ENCODE results near the gene ANTXRL.
"Not testable (repeated sequence)": the region's sequence is repeated elsewhere in the genome, so short reads cannot be mapped to it uniquely, and the experiment has no call there.

Gene ANTXRL

DNA sequence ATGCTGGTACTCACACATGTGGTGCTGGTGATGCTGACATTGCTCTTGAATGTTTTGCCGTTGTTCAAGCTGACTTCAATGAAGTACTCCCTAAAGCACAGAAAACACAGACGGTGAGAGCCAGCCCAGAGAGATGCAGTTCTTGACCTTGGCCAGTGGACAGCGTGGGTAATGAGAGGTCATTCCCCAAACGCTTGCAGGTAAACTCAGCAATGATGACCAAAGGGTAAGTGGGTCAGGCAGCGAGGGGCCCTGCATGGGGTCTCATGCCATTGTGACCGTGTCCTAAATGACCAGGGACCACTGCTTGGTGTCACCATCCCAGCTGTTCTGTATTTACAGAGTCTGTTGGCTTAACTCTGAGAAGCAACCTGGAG, 32.8 kb upstream of the ANTXRL start:
- DNase-seq, result no peak

GRCh38 chr10:46254467-46254866, 32.3 kb upstream of the ANTXRL start:
- DNase-seq, result no peak

DNA sequence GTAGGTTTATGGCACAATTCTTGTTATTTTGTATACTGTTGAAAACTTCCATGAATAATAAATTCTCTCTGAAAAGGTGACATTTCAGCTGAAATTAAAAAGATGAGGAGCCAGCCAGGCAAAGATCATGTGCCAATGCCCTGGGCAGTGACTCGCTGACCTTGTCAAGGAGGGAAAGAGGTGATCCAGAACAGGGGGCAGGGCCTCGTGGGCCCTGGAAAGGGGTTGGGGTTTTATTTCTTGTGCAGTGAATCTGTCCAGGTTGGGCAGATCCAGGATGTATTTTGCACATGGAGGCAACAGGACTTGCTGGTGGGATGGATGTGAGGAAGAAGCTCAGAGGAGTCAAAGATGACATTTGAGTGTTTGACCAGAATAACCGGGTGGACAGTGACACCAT, 31.6 kb upstream of the ANTXRL start:
- not testable (repeated sequence) for DNase-seq

- peak in 29 of 58 donors; percentile 7 to 64 (median 20) for DNase-seq
These were observed 30.7 kb upstream of the ANTXRL start for GRCh38 chr10:46255801-46256747.

DNA sequence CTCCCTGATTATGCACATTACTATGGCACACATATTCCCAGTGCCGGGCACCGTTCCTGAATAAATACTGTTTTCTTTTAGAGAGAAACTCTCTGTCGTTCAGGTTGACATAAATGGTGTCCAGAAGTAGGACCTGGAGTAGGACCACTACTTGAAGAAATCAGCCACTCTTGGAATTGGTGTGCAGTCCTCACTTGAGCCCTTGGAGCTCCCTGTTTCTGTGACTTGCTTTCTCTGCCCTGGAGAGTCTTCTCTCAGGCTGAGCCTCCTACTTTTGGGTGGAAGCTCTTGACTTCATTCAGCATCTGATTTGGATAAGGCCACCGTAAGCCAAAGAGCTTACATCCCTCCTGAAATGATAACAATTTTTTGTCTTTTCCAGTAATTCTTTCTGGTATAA, 29.7 kb upstream of the ANTXRL start:
- no peak for DNase-seq

GRCh38 chr10:46262906-46263560, 23.8 kb upstream of the ANTXRL start:
- DNase-seq, result not testable (repeated sequence)

- DNase-seq, result no peak
These were observed 22.9 kb upstream of the ANTXRL start for GRCh38 chr10:46263831-46264268.

DNA sequence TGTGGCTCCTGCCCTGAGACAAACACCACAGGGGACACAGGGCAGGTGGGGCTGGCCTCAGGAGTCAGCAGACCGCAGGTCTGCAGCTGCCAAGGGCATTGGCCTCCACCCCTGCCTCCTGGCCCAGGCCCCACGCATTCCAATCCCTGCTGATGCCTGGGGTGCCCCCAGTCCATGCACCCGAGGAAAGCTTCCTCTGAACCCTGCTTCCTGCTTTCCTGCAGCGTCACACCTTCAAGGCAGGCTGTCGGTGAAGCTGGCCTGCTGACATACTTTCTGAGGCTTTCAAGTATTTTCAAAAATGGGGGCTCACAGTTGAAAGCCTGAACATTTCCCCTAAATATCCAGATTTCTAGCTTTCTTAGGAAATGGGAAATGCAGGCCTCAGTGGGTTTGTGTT, 22.5 kb upstream of the ANTXRL start:
- no peak for DNase-seq

- DNase-seq, result no peak
These were observed 21.9 kb upstream of the ANTXRL start for GRCh38 chr10:46264737-46265368.

DNA sequence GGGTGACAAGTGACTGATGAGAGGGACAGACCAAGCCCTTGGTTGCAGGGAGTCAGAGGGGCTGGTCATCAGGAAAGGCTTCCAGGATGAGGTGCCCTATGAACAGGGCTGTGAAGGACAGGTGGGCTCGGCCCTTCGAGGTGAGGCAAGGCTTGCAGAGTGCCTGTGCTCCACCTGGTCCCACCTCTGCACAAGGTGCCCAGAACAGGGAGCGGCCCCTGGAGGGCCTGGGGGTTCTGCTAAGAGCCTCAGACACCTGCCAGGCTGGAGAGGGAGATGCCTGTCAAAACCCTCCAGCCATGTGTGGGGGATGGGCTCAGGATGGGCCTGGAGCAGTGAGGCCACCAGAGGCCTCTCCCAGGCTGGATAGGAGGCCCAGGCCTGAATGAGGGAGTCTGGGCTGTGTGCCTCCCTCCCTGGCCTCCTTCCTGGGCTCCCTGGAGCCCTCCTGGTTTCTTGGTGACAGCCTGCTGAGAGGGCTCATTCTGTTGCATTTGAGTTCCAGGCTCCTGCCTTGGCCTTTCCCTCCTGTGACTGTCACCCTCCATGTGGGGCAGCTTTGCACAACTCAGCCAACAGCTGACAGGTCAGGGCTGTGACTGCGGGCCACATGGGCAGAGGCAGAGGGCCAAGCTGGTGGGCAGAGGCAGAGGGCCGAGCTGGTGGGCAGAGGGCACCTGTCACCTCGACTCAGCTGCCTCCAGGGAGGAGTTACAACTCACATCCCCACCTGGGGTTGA, 21.1 kb upstream of the ANTXRL start:
- DNase-seq, result not testable (repeated sequence)

DNA sequence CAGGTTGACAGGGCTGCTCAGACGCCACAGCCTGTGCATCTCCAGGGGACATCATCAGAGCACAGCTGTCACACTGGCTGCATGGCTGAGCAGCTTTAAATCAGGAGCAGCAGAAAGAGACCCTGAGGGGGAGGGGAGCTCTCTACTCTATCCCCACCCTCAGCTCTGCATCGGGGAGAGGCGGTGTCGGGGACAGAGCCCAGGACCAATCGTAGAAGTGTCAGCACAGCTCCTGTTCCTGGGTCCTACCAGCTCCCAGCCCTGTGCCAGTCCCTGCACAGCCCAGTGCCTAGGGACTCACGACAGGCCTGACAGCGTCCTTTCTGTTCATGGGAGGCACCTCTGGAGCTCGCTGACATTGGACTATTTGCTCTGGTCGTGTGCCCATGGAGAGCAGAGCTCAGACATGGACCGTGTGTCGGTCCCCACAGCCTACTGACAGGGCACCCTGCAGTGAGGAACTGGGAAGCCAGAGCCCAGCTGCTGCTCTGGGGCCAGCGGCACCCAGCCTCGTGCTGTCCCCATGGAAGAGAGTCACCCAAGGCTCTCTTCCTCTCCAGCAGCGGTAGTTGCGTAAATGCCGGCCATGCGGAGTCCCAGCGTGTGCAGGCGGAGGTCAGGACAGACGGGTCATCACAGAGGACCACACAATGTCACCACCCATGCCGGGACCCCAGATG, 20.4 kb upstream of the ANTXRL start:
- no peak for DNase-seq

DNA sequence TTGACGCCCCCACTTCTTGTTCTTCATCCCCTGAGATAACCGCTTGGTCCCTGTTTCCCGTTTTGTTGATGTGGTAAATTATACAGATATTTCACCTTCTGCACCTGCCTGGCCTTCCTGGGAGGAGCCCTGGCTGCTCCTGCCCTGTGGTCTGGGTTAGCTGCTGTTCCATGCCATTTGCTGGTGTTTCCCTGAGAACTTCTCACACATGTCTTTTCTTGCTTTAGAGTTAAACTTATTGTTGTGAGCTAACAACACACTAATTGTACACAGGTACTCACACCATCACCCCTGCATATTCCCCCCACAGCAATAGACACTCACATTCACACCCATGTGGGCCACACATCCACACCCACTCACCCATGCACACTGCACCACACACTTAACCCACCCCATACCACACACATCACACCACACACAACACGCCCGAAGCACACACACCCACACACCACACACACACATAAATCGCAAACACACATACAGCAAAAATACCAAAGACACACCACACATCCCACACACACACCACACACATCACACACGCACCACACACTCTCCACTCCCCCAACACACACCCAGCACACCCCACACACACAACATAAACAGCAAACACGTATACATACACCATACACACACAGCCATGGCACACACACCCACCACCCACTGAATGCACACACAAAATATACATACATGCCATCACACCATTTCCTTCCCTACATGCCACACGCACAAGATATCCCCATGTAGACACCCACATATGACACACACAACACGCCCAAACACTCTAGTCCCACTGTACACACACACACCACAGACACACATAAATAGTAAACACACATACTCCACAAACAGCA, 19.4 kb upstream of the ANTXRL start:
- DNase-seq, result no peak

DNA sequence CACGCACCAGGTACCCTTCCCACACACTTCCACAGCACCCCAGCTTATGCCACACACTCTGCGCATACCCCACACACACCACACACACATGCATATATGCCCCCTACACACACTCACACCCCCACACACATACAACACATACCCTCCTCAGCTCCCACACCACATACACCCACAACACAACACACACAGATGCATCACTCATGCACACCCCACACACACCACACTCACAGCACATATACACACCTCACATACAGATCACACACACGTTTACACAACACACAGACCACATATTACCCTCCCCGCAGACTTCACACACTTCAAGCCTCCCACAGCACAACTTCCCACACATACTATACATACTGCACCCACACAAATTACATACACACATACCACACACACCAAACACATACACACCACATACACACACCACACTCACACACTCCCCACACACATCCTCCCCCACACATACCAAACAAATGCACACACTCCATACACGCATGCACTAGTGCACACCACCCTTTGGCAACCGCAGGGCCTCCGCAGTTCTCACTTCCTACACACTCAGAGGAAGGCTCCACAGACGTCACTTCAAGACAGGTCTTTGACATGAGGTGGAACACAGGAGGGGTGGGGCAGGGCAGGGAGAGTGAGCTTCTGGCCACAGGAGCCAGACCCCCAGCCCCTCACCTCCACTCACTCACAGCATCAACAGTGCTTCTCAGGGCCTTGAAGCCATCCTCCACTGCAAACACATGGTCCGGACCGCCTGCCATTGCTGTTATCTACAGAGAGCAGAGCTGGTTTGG, 18.5 kb upstream of the ANTXRL start:
- no peak for DNase-seq

- DNase-seq, result not testable (repeated sequence)
These were observed 17.2 kb upstream of the ANTXRL start for GRCh38 chr10:46269554-46270053.

DNA sequence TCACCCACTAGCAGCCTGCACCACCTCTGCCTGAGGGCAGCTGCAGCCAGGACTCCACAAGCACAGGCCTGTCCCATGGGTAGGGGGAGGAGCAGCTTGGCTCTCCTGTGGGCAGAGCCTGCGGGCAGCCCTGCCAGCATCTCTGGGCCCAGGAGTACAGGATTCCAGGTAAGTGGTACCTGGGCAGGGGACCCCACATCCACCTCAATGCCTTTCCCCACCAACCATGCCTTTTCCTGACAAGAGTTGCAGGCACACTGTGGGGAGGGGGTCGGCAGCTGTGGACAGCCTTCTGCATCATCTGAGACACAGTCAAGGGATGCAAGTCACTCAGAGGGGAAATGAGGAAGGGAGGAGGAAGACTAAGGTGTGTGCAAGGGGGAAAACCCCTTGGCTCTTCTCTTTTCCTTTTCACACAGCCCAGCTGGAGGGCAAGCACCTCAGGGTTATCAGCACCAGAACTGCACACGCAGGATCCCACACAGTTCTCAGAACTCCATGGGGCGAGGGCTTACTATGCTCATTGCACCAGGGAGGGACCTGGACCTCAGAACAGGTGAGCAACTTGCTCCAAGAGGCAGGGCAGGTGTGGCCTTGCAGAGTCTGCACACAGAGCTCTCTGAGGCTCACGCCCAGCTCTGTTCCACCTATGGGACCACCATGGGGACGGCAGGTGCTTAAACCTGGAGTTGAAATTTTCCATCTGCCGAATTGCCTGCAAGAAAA, 16.5 kb upstream of the ANTXRL start:
- DNase-seq, result no peak

DNA sequence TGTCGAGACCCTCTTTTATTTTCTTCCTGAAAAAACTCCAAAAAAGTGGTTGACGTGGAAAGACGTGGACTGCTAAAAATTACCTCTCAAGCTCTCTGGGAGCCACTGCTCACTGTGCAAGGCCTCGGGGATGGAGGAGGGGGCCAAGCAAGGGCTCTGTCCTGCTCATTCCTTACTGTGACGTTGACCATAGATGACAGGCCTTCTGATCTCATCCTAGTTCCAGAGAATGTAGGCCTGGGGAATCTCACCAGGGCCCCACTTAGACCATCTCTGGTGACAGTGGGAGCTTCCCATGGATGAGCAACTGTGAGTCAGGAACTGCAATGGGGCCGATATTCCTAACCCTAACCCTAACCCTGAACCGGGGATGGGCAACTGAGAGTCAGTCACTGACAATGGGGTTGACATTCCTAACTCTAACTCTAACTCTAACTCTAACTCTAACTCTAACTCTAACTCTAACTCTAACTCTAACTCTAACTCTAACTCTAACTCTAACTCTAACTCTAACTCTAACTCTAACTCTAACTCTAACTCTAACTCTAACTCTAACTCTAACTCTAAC, 15.8 kb upstream of the ANTXRL start:
- DNase-seq, result not testable (repeated sequence)

DNA sequence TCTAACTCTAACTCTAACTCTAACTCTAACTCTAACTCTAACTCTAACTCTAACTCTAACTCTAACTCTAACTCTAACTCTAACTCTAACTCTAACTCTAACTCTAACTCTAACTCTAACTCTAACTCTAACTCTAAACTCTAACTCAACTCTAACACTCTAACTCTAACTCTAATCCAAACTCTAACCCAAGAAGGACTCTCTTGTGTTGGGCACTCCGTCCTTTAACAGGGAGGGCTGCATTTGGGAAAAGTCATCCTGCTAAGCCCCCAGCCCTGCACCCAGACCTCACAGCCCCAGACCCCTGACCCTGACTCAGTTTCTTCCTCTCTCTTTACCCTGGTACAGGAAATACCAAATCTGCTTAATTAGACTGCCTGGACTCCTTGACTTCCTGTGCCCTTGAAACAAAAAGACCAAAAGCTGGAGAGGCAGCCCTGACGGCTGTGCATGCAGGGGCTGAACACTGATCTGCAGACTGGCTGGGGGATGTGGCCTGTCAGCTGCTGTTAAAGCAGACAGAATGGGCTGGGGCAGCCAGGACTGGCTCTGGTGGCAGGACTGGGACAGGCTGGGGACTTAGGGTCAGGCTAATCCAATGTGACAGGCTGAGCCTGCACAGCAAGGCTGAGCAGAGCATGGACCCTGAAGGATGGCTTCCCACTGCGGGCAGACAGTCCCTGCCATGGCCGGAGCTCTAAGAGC, 14.8 kb upstream of the ANTXRL start:
- not testable (repeated sequence) for DNase-seq

All from anterior cingulate cortex (tissue), 58 donors.